Natural killer cell (primary cell): ENCODE results near the gene PARD3B. TPM values are rescaled to one million over a fixed set of nuclear protein-coding genes. Genes with fewer than 3 reads are reported as not detected.

Source experiments
- ATAC-seq, 3 donors: fragments of 150-1000 bp in 2 of 3; fragments of 200-7000 bp in 1 of 3; cut with Tn5 transposase; 1 replicate in 1 of 3; 2 replicates in 2 of 3; pipeline ENCODE4 v1.10.0; 2021; ENCODE audit warnings: mild to moderate bottlenecking in 2 of 3, moderate library complexity in 2 of 3
- DNase-seq, 2 donors: peaks; one replicate each; pipeline versions ENCODE4 v3.0.0 to v3.0.0-alpha.2; 2013 to 2021; ENCODE audit warnings: mixed read lengths in 1 of 2
- H3K27ac ChIP-seq: one replicate; pipeline ENCODE4 v1.5.1; 2013; ENCODE audit warnings: mild to moderate bottlenecking, low read length
- H3K27me3 ChIP-seq: one replicate; pipeline ENCODE4 v1.6.1; 2013; ENCODE audit warnings: low read length; ENCODE audit not compliant: control insufficient read depth, insufficient read depth
- H3K36me3 ChIP-seq: one replicate; pipeline ENCODE4 v1.6.1; 2013; ENCODE audit warnings: low read length; ENCODE audit not compliant: control insufficient read depth, insufficient read depth
- H3K4me1 ChIP-seq: one replicate; pipeline ENCODE4 v1.6.1; 2013; ENCODE audit warnings: low read length; ENCODE audit not compliant: control insufficient read depth, insufficient read depth
- H3K4me3 ChIP-seq: one replicate; pipeline ENCODE4 v1.5.1; 2013; ENCODE audit warnings: low read length
- H3K9me3 ChIP-seq: one replicate; pipeline ENCODE4 v1.6.1; 2013; ENCODE audit warnings: low read length; ENCODE audit not compliant: control insufficient read depth, insufficient read depth
- H3K27ac Mint-ChIP-seq, 2 donors: one replicate each; pipeline ENCODE4 v1.8.0; 2022; ENCODE audit warnings: mild to moderate bottlenecking in 2 of 2, mixed read lengths in 2 of 2, moderate library complexity in 1 of 2
- H3K27me3 Mint-ChIP-seq, 2 donors: one replicate each; pipeline ENCODE4 v1.8.0; 2022; ENCODE audit warnings: low read depth in 2 of 2, mixed read lengths in 2 of 2
- H3K36me3 Mint-ChIP-seq: one replicate; pipeline ENCODE4 v1.8.0; 2022; ENCODE audit warnings: mixed read lengths
- H3K4me1 Mint-ChIP-seq, 2 donors: one replicate each; pipeline ENCODE4 v1.8.0; 2022; ENCODE audit warnings: mixed read lengths in 2 of 2
- H3K4me3 Mint-ChIP-seq: one replicate; pipeline ENCODE4 v1.8.0; 2022; ENCODE audit warnings: mild to moderate bottlenecking, moderate library complexity, mixed read lengths
- H3K9me3 Mint-ChIP-seq, 2 donors: one replicate each; pipeline ENCODE4 v1.8.0; 2022; ENCODE audit warnings: mixed read lengths in 2 of 2
- WGBS: methylation state at CpG from one replicate; pipeline ENCODE4 v1.1.7; 2013; ENCODE audit warnings: missing lambda C conversion rate; ENCODE audit not compliant: insufficient coverage; 5-methylcytosine and 5-hydroxymethylcytosine counted together
- intact Hi-C: fragments of 100-400 bp; cut with micrococcal nuclease; formaldehyde crosslinking; loops from one replicate; pipeline ENCODE4 v1.14.2; 2022
- total RNA-seq, 4 donors: library from RNA; stranded (reverse); fragments of 120-200 nt in 1 of 4; gene quantifications; one replicate each; pipeline versions ENCODE4 v1.2.3 to v1.2.4, GENCODE V29; 2013 to 2022
- TF ChIP-seq, protein P1 (sequence below): fragments of 200-600 bp; IDR thresholded peaks from one replicate; pipeline ENCODE4 v1.8.0; 2022; ENCODE audit warnings: antibody characterized with exemption

PARD3B gene
- total RNA-seq, 3 donors from 2014 or later (not counting 1 experiment from before 2014, with no cell fraction given) = 0.13 to 0.45 TPM; not detected in 1

- no peak overlapping the region for H3K4me3 ChIP-seq
- no peak for DNase-seq
- H3K4me1 Mint-ChIP-seq = no peaks in the 10 kb centered on the region
- TF ChIP-seq, protein P1, sequence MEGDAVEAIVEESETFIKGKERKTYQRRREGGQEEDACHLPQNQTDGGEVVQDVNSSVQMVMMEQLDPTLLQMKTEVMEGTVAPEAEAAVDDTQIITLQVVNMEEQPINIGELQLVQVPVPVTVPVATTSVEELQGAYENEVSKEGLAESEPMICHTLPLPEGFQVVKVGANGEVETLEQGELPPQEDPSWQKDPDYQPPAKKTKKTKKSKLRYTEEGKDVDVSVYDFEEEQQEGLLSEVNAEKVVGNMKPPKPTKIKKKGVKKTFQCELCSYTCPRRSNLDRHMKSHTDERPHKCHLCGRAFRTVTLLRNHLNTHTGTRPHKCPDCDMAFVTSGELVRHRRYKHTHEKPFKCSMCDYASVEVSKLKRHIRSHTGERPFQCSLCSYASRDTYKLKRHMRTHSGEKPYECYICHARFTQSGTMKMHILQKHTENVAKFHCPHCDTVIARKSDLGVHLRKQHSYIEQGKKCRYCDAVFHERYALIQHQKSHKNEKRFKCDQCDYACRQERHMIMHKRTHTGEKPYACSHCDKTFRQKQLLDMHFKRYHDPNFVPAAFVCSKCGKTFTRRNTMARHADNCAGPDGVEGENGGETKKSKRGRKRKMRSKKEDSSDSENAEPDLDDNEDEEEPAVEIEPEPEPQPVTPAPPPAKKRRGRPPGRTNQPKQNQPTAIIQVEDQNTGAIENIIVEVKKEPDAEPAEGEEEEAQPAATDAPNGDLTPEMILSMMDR = no peak
- H3K9me3 ChIP-seq = no peaks in the 10 kb centered on the region
- no peaks in the 10 kb centered on the region for H3K36me3 Mint-ChIP-seq
- no peak overlapping the region for H3K27ac ChIP-seq
- ATAC-seq = no peak
- peaks cover 4 to 6% of the 10 kb centered on the region in 2 donors for H3K9me3 Mint-ChIP-seq
- no peak overlapping the region for H3K27ac Mint-ChIP-seq
- no peaks in the 10 kb centered on the region for H3K27me3 ChIP-seq
- intact Hi-C loops = no loop called here
- H3K27me3 Mint-ChIP-seq = no peaks in the 10 kb centered on the region
- H3K4me1 ChIP-seq = no peaks in the 10 kb centered on the region
- H3K4me3 Mint-ChIP-seq = no peak overlapping the region
- no peaks in the 10 kb centered on the region for H3K36me3 ChIP-seq
- WGBS = 71% methylated on average over 2 of the region's 6 CpGs
Observed at GRCh38 chr2:204576362-204576979, 31.2 kb downstream of the PARD3B start.

DNA sequence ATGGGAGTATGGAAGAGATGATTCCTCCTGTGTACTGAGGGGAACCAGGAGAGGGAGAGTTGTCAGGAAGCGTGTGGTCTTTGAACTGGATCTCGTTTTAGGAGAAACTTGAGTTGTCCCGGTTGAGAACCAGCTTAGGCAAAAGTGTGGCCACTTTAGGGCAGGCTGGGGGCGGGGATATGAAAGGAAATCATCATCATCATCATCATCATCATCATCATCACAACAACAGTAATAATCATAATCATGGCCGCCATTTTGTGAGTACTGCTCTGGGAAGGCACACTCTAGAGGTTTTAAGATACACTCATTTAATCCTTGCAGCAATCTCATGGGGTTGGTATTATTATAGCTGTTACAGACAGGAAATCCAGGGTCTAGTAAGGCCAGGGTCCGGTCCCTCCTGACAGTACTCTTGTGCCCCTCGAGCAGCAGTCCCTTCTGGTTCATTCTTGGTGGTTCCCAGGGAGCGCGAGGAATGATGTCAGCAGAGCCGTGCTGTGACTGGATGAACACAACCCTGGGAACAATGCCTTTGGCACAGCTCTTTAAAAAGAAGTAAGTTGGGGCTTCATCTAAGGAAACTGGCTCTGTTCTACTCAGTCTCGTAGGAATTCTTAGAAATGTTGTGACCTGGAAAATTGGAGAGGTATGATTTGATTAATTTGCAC is 33.8 kb downstream of the PARD3B start:
- no peak for DNase-seq
- Mint-ChIP-seq H3K9me3 (peaks cover 4 to 6% of the 10 kb centered on the region in 2 donors), H3K4me1 (no peaks in the 10 kb centered on the region), H3K27ac (no peak overlapping the region), H3K27me3 (no peaks in the 10 kb centered on the region), H3K4me3 (no peak overlapping the region), H3K36me3 (no peaks in the 10 kb centered on the region)
- no peaks in the 10 kb centered on the region for H3K27me3 ChIP-seq
- ATAC-seq = no peak
- H3K36me3 ChIP-seq = no peaks in the 10 kb centered on the region
- no peaks in the 10 kb centered on the region for H3K9me3 ChIP-seq
- H3K4me3 ChIP-seq = no peak overlapping the region
- intact Hi-C loops = no loop called here
- no peaks in the 10 kb centered on the region for H3K4me1 ChIP-seq
- TF ChIP-seq, protein P1 = no peak
- 93% methylated on average over 10 of the region's 11 CpGs for WGBS
- H3K27ac ChIP-seq = no peak overlapping the region

DNA sequence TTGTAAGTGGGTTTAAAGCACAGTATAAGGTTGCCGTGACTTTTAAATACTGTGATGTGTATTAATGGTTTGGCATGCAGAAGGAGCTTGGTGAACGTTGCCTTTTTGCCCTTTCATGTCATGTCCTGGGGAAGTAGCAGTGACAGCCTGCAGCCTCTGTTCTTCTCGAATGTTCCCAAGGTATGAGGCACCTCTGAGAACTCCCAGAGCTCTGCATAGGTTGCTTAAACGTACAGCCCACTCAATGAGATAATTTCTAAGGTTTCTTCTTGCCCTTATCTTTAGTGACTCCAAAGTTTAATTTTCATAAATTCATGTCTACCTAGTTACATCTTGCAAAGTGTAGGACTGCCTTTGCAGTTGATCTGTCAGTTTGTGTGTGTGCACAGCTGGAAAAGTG is 36.7 kb downstream of the PARD3B start:
- Mint-ChIP-seq H3K9me3 (peaks cover 4 to 6% of the 10 kb centered on the region in 2 donors), H3K36me3 (no peaks in the 10 kb centered on the region)
- TF ChIP-seq, protein P1 = no peak

More for the DNA sequence above, 36.7 kb downstream of the PARD3B start:
- Histone ChIP-seq H3K4me1 (no peaks in the 10 kb centered on the region), H3K9me3 (no peaks in the 10 kb centered on the region), H3K27ac (no peak overlapping the region), H3K36me3 (no peaks in the 10 kb centered on the region), H3K27me3 (no peaks in the 10 kb centered on the region), H3K4me3 (no peak overlapping the region)
- ATAC-seq (no peak), DNase-seq (no peak)
- no peaks in the 10 kb centered on the region for H3K4me1 Mint-ChIP-seq
- intact Hi-C loops = no loop called here
- H3K27ac Mint-ChIP-seq = no peak overlapping the region
- H3K27me3 Mint-ChIP-seq = no peaks in the 10 kb centered on the region
- 66% methylated on average over 4 of the region's 4 CpGs for WGBS
- no peak overlapping the region for H3K4me3 Mint-ChIP-seq
